ENCODE results near the gene MYOCD.

The MYOCD gene

GRCh38 chr17:12644623-12645022 is 21.1 kb upstream of the MYOCD start:
- DNase-seq = no peak

DNA sequence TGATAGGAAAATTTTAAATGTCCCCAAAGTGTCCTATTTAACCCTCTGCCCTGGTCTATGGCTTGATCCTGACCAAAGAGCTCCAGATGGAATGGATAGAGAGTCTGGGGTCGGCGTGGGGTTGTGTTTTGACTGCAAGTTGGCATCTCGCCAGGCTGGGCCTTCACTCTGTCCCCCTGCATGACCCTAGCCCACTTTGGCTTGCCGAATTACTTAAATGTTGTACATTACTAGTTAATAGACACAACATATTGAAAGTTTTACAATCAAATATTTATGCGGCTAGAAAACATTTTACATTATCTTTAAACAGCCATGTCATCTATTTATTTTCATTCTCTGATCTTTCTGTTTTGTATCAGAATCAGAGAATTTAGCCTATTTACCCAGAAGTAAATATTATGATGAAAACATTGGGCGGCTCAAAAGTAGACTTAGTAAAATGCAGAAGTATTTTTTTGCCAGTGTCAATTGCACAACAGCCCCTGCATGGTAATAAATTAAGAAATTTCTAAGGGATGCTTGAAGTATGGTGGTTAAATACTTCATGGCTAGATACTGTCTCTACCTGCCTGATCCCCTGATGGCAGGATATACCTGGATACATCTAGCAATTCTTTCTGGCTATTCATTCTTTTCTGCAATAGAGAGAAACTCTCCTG is 18.8 kb upstream of the MYOCD start:
- DNase-seq = no peak

- DNase-seq = no peak
Observed at GRCh38 chr17:12648498-12648897, 17.2 kb upstream of the MYOCD start.

GRCh38 chr17:12655936-12656335 is 9.8 kb upstream of the MYOCD start:
- DNase-seq = no peak

DNA sequence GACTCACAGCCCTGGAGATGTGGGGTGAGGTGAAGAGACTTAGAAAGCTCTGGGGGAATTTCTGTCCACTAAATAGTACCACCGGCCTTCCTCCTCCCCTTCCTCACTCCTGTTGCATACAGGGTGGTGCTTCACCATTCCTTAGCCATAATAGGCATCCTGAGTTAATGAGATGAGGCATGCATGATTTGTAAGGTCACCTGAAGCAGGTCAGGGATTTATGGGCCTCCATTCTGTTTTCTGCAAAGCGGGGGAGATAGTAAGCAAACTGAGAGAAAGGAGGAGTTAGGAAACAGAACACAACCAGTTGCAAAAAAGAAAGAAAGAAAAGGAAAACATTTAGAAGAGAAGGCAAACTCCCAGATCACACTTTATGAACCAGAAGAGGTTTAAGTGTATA is 9.3 kb upstream of the MYOCD start:
- no peak for DNase-seq

DNA sequence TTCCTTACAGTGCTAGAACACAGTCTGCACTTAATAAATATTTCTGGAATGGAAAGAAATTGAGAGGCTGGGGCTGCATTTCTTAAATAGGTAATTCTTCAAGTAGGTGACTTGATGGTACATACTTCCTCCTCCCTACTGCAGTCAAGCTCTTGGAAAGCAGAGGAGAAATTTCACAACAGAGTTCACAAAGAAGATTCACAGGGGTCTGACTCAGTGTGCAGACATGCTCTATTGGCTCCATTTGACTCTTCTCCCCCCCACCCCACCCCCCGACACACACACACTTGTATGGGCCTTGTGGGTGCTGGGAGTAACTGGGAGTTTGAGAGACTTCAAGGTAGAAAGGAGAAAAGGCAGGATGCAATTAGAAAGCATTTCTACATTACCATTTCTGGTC is 6.2 kb upstream of the MYOCD start:
- no peak for DNase-seq

DNA sequence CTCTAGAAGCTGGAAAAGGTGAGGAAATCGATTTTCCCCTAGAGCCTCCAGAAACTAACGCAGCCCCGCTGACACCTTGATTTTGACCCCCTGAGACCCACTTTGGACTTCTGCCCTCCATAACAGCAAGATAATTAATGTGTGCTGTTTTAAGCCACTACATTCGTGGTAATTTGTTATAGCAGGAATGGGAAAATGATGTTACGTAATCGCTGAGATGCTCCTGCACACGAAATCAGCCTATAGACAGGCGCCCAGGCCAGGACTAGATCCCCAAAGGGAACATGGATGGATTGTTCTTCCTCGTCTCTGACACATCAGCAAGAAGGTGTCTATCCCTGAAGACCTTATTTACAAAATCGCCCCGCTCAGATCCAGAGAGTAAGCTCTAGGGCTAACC is 1.4 kb upstream of the MYOCD start:
- no peak for DNase-seq

- DNase-seq = no peak
Observed at GRCh38 chr17:12664894-12665262, 812 bp upstream of the MYOCD start.

DNA sequence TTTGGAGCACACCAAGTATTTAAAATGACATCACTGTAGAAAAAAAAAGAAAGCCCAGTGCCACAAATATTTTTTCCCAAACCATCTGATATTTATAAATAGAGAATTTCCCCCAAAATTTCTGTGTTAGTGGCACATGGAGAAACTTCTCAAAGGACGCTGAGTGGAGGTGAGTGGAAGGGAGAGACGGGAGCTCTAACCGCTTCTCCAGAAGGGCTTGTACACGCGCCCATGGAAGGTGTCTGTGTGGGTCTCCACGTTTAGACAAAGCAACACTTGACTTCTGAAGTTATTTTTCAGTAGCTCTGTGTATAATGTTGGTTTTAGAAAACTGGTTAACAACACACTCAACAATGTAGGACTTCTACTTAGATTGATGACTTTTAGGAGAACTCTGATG is 1.0 kb downstream of the MYOCD start:
- no peak for DNase-seq

DNA sequence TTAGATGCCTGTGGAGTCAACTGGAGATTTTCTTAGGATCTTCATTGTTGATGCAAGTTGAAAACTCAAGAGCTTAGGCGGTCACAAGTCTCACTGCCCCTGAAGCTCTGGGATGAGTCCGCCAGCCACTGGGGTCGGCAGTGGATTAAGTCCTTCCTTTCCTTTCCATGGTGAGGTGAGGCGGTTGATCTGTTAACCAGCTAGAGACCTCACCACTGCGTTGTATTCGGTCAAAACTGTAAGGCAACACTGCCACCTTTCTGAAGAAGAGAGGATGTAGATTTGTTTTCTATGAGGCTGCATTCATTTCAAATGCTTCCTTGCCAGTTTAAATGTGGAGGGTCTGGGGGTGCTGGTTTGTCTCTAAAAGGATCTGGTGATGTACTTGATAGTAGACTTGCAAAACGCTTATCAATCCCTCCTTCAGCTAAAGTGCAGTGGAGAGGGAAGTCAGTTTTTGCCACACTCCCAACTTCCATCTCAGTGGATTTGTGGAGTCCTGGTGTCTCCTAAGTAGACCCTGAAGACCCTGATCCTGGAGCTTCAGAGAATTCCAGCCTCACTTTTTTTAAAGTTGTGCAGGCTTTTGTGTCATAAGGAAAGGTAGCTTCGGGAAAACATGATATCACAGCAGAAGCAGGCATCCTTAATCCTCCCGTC is 1.7 kb downstream of the MYOCD start:
- no peak for DNase-seq

DNA sequence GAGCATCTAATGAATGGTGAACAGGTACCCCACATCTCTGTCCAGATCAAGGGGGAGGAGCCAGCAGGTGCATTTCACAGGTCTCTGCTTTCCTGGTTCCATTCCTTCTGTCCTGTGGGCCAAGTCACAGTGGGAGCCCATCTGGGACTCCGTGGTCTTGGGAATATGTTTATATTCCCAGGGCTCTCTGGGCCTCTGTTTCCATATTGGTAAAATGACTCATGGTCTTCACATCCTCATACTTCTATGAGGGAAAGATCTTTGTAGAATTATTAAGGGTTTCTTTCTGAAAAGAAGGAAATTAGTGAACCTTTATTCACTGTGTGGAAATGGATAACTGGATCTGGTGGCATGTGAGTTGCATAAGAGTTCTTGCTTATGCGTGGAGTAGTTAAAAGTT is 6.2 kb downstream of the MYOCD start:
- no peak for DNase-seq

- no peak for DNase-seq
Observed at GRCh38 chr17:12672947-12673346, 7.3 kb downstream of the MYOCD start.

DNA sequence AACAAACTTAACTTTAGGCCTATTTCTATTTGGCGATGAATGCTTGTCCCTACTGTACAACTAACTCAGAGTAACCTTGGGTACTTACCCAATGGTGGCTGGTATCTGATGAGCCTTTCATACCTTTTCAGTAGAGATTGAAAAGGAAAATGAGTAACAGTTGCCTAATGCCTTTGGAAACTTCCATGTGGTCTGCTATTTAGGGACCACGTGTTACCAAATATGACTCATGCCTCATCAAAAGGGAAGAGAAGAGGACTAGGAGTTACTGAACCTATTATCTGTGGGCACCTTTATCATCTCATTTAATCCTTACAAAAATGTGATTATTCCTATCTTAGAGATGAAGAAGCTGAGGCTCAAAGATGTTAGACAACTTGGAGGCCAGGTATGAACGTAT is 8.1 kb downstream of the MYOCD start:
- DNase-seq = no peak

DNA sequence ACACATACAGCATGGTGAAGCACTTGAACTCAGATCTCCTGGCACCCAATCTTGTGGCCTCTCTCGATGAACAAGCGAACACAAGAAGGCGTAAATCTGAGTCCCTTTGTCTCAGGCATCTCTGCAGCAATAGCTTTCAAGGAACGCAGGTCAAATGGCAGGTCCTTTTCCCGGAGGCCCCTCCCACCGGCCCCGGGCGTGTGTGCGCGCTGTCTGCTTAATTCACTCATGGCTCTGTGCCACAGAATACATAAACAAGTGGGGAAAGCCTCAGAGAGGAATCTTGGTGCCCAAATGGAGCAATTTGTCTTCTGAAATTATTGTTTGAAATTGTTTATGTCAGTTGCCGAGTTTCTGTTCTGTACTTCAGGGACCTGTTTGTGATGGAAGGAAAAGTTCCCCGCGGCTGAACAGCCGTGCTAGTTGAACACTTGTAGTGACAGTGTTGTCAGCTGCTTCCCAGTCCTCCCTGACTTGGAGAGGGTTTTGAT is 14.8 kb downstream of the MYOCD start:
- no peak for DNase-seq

GRCh38 chr17:12680993-12681392 is 15.3 kb downstream of the MYOCD start:
- no peak for DNase-seq

- no peak for DNase-seq
Observed at GRCh38 chr17:12683299-12683698, 17.6 kb downstream of the MYOCD start.

- DNase-seq = no peak
Observed at GRCh38 chr17:12686486-12686885, 20.8 kb downstream of the MYOCD start.

DNA sequence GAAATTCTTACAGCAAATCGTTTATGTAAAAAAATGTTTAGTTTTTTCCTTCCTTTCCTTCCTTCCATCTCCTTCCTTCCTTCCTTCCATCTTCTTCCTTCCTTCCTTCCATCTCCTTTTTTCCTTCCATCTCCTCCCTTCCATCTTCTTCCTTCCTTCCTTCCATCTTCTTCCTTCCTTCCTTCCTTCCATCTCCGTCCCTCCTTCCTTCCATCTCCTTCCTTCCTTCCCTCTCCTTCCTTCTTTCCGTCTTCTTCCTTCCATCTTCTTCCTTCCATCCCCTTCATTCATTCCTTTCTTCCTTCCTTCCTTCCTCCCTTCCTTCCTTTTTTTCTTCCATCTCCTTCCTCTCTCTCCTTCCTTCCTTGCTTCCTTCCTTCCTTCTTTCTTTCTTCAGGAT is 22.7 kb downstream of the MYOCD start:
- DNase-seq = no peak

- DNase-seq = no peak
Observed at GRCh38 chr17:12691173-12691572, 25.5 kb downstream of the MYOCD start.

DNA sequence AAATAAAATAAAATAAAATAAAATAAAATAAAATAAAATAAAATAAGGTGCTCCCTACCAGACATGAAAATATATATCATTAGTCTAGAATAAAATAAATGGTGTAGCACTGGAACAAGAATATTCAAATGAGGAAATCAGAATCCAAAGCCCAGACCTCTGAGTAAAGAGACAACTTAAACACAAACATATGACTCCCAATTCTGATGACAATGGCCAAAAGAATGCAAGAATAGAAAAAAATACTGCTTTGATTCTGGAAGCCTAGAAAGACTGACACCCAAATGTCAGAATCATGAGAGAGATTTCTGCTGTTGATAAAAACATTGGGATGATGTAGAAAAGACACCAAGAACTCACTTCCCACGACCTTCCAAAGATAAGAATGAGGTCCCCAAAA is 27.9 kb downstream of the MYOCD start:
- DNase-seq = no peak

- DNase-seq = no peak
Observed at GRCh38 chr17:12706070-12706469, 40.4 kb downstream of the MYOCD start.

DNA sequence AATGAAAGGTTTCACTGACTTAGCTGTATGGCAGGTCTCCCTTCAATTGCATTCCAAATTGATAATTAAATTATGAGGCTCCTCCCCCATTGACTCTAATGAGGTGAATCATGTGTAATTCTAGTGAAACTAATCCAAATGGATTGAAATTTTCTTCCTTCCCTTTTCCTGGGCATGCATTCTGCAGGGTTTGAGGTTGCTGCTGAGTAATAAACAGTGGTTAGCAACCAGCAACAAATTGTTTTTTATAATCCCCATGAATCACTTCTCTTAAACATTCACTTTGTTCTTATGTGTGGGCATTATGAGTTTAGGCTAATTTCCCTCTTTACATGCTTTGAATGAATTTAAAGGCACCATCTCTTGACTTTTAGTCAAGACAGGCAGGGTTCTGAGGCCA is 43.4 kb downstream of the MYOCD start:
- DNase-seq = no peak

GRCh38 chr17:12712415-12712814 is 46.7 kb downstream of the MYOCD start:
- no peak for DNase-seq

GRCh38 chr17:12712941-12713340 is 47.3 kb downstream of the MYOCD start:
- no peak for DNase-seq

- DNase-seq = no peak
Observed at GRCh38 chr17:12719948-12720347, 54.3 kb downstream of the MYOCD start.

All from CD4-positive, alpha-beta T cell treated with Interferon gamma for 1 hour (primary cell).